Adrenal gland (tissue), 5 donors: ENCODE results near the gene TADA2A.

Experiments
- POLR2A ChIP-seq, 2 donors: fragments of 450-650 bp; IDR thresholded peaks; one replicate each; pipeline ENCODE4 v1.6.1; 2017; ENCODE audit warnings: antibody characterized with exemption in 2 of 2, mild to moderate bottlenecking in 2 of 2, moderate library complexity in 1 of 2
- TF ChIP-seq, protein P1 (sequence below), 6 experiments: fragments of 450-650 bp in 4 of 6; fragments of 200-600 bp in 2 of 6; sonication (generic) in 1 of 6; IDR thresholded peaks; 1 replicate in 5 of 6; 2 replicates in 1 of 6; pipeline versions ENCODE4 v1.5.1 to v1.8.0; 2016 to 2021; ENCODE audit warnings: antibody characterized with exemption in 6 of 6, mild to moderate bottlenecking in 2 of 6, moderate library complexity in 1 of 6
- donor health status: DM: no; HTN: no; CAD: no.

- TF ChIP-seq, protein P1, sequence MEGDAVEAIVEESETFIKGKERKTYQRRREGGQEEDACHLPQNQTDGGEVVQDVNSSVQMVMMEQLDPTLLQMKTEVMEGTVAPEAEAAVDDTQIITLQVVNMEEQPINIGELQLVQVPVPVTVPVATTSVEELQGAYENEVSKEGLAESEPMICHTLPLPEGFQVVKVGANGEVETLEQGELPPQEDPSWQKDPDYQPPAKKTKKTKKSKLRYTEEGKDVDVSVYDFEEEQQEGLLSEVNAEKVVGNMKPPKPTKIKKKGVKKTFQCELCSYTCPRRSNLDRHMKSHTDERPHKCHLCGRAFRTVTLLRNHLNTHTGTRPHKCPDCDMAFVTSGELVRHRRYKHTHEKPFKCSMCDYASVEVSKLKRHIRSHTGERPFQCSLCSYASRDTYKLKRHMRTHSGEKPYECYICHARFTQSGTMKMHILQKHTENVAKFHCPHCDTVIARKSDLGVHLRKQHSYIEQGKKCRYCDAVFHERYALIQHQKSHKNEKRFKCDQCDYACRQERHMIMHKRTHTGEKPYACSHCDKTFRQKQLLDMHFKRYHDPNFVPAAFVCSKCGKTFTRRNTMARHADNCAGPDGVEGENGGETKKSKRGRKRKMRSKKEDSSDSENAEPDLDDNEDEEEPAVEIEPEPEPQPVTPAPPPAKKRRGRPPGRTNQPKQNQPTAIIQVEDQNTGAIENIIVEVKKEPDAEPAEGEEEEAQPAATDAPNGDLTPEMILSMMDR (IDR thresholded peaks at IDR 0.05), result no peak
- TF ChIP-seq POLR2A (IDR thresholded peaks at IDR 0.05), result no peak
These were observed 33.7 kb downstream of the TADA2A start for GRCh38 chr17:37440424-37440823.
